ENCODE data around the gene CDK2. TPM values are rescaled to one million over a fixed set of nuclear protein-coding genes. Genes with fewer than 3 reads are reported as not detected.
A peak's percentile ranks its signal among the peaks of the same experiment; 100 is the strongest.

The CDK2 gene
- total RNA-seq, 2 donors from 2014 or later = 8.8 to 12.5 TPM

GRCh38 chr12:55957106-55957859 is 9.3 kb upstream of the CDK2 start:
- Histone ChIP-seq H3K4me1 (peaks cover 13% of the 10 kb centered on the region), H3K27me3 (no peaks in the 10 kb centered on the region), H3K9me3 (no peaks in the 10 kb centered on the region), H3K4me3 (no peak overlapping the region), H3K36me3 (replicated peaks in 1 of 2; ENCODE audit: insufficient read depth in 1 of 2, low read depth in 2 of 2) (peaks cover 0 to 3% of the 10 kb centered on the region in 2 donors), H3K27ac (peak overlapping the region in 2 of 4 donors; percentile 44 to 55)
- 5 to 23% methylated on average over 4 to 5 of the region's 5 CpGs for WGBS, 2 donors
- intact Hi-C loops (cut with DNase I) = no loop called here
- peak; percentile 73 to 90 (median 84) for DNase-seq
- TF ChIP-seq POLR2A (IDR thresholded peaks at IDR 0.05) = no peak
- TF ChIP-seq CTCF (IDR thresholded peaks at IDR 0.05) = no peak
- ATAC-seq = peak; percentile 87

GRCh38 chr12:55963760-55964159 is 2.9 kb upstream of the CDK2 start:
- H3K9me3 ChIP-seq = no peaks in the 10 kb centered on the region
- no peak for ATAC-seq
- no peaks in the 10 kb centered on the region for H3K36me3 ChIP-seq (replicated peaks in 1 of 2; ENCODE audit: insufficient read depth in 1 of 2, low read depth in 2 of 2)
- no peak for TF ChIP-seq CTCF (IDR thresholded peaks at IDR 0.05)
- no peak for TF ChIP-seq POLR2A (IDR thresholded peaks at IDR 0.05)
- H3K4me1 ChIP-seq = peaks cover 19% of the 10 kb centered on the region
- H3K4me3 ChIP-seq = no peak overlapping the region
- no peak for DNase-seq
- WGBS, 2 donors = 96 to 100% methylated on average over 2 of the region's 2 CpGs
- no peak overlapping the region for H3K27ac ChIP-seq
- no peaks in the 10 kb centered on the region for H3K27me3 ChIP-seq
- intact Hi-C loops (cut with DNase I) = no loop called here

GRCh38 chr12:55965240-55965639 is 1.4 kb upstream of the CDK2 start:
- peaks cover 19% of the 10 kb centered on the region for H3K4me1 ChIP-seq
- no peak for ATAC-seq
- no peak overlapping the region for H3K4me3 ChIP-seq
- no peaks in the 10 kb centered on the region for H3K27me3 ChIP-seq
- no peaks in the 10 kb centered on the region for H3K9me3 ChIP-seq
- no peak for DNase-seq
- no peak overlapping the region for H3K27ac ChIP-seq
- TF ChIP-seq POLR2A (IDR thresholded peaks at IDR 0.05) (no peak), CTCF (IDR thresholded peaks at IDR 0.05) (no peak)
- no peaks in the 10 kb centered on the region for H3K36me3 ChIP-seq (replicated peaks in 1 of 2; ENCODE audit: insufficient read depth in 1 of 2, low read depth in 2 of 2)
- intact Hi-C loops (cut with DNase I) = no loop called here
- 66 to 84% methylated on average over 5 of the region's 5 CpGs for WGBS, 2 donors

GRCh38 chr12:55965941-55966407 is 656 bp upstream of the CDK2 start, which contains the start of gene PMEL:
TSS of gene PMEL (minus strand) at chr12:55966042. CDS start at chr12:55966011, 31 bp downstream.
- H3K27ac ChIP-seq = peak within 1 kb of the TSS; percentile 57 to 90 (median 82)
- H3K36me3 ChIP-seq (replicated peaks in 1 of 2; ENCODE audit: insufficient read depth in 1 of 2, low read depth in 2 of 2) = no peaks in the 10 kb centered on the region
- intact Hi-C loops (cut with DNase I) = no loop called here
- 11% methylated on average over 4 of the region's 4 CpGs for WGBS, 2 donors
- no peaks in the 10 kb centered on the region for H3K27me3 ChIP-seq
- TF ChIP-seq CTCF (IDR thresholded peaks at IDR 0.05) (no peak), POLR2A (IDR thresholded peaks at IDR 0.05) (no peak)
- DNase-seq (no peak), ATAC-seq (no peak)
- H3K4me1 ChIP-seq = peaks cover 19% of the 10 kb centered on the region
- peak within 1 kb of the TSS; percentile 59 to 78 for H3K4me3 ChIP-seq
- no peaks in the 10 kb centered on the region for H3K9me3 ChIP-seq
